Epithelial cell of esophagus (primary cell): ENCODE data around the gene TNRC6B.

Experiments used
- DNase-seq: peaks from one replicate; pipeline ENCODE4 v3.0.0; 2010; ENCODE audit warnings: low read depth
- H3K4me3 ChIP-seq: 2 replicates; pipeline ENCODE4 v1.5.1; 2011; ENCODE audit warnings: mild to moderate bottlenecking, low read length, control low read depth
- TF ChIP-seq, protein P1 (sequence below): IDR thresholded peaks from 2 replicates; pipeline ENCODE4 v1.5.1; 2011; ENCODE audit warnings: low read depth, mild to moderate bottlenecking, low read length, control low read depth, inconsistent platforms; ENCODE audit not compliant: insufficient read depth; ENCODE audit errors: missing control alignments

TNRC6B gene

DNA sequence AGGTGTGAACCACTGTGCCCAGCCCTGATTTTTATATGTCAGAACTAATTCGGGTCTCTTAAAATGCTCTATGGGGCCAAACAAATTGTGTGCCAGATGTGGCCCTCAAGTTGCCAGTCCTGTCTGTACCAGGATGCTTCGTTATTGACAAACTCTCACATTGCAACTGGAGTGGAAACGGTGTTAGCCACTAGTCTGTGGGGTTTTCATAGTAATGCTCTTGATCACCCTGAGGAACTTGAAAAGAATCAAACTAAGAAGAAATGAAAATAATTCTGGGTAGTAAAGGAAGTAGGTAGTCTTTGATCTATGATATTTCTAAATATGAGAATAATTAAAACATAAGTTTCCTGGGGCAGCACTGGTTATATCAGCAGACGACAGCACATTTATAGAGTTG lies 101.3 kb downstream of the TNRC6B start:
- TF ChIP-seq, protein P1, sequence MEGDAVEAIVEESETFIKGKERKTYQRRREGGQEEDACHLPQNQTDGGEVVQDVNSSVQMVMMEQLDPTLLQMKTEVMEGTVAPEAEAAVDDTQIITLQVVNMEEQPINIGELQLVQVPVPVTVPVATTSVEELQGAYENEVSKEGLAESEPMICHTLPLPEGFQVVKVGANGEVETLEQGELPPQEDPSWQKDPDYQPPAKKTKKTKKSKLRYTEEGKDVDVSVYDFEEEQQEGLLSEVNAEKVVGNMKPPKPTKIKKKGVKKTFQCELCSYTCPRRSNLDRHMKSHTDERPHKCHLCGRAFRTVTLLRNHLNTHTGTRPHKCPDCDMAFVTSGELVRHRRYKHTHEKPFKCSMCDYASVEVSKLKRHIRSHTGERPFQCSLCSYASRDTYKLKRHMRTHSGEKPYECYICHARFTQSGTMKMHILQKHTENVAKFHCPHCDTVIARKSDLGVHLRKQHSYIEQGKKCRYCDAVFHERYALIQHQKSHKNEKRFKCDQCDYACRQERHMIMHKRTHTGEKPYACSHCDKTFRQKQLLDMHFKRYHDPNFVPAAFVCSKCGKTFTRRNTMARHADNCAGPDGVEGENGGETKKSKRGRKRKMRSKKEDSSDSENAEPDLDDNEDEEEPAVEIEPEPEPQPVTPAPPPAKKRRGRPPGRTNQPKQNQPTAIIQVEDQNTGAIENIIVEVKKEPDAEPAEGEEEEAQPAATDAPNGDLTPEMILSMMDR = no peak
- no peak overlapping the region for H3K4me3 ChIP-seq
- no peak for DNase-seq

DNA sequence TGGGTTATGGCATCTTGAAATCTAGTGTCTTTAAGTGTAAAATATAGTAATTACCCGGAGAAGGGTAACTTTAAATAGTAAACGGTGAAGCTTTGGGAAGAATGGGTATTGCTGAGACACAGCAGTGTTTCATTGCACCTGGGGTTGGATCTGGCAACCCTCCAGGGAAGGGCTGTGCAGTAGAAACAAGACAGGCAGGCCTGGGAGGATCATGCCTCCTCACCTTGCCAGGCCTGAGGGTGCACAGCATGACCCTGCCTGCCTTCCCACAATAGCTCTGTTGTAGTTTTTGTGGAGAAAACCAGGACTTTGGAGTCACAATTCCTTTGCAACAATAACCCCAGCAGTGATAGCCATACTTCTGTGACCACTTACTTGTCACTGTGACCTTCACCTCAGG lies 104.0 kb downstream of the TNRC6B start:
- TF ChIP-seq, protein P1 = no peak
- peak; percentile 64 for DNase-seq
- no peak overlapping the region for H3K4me3 ChIP-seq

GRCh38 chr22:40285513-40285912 lies 107.8 kb downstream of the TNRC6B start:
- H3K4me3 ChIP-seq = no peak overlapping the region
- TF ChIP-seq, protein P1 = no peak
- DNase-seq = no peak

DNA sequence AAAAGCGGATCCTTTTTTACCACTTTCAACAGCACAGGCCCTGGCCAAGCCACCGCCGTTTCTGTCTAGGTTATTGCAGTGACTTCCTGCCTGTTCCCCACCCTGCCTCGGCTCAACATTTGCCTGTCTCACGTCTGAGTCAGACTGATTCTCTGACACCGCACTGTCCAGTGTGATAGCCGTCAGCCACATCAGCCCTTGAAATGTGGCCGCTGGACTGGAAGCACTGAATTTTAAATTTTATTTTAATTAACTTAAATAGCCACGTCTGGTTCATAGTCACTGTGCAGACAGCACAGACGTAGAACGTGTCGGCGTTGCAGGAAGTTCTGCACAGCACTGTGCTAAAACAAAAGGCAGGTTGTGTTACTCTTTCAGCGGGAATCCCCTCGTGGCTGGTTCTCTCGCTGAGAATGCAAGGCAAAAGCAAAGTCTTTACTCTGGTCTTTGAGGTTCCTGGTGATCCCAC lies 112.3 kb downstream of the TNRC6B start:
- TF ChIP-seq, protein P1 = no peak
- DNase-seq = no peak
- H3K4me3 ChIP-seq = no peak overlapping the region

GRCh38 chr22:40290516-40290915 lies 112.8 kb downstream of the TNRC6B start:
- TF ChIP-seq, protein P1 = no peak
- DNase-seq = no peak
- H3K4me3 ChIP-seq = no peak overlapping the region

GRCh38 chr22:40294696-40295095 lies 117.0 kb downstream of the TNRC6B start:
- TF ChIP-seq, protein P1 = no peak
- DNase-seq = no peak
- H3K4me3 ChIP-seq = no peak overlapping the region

GRCh38 chr22:40300316-40300715 lies 122.6 kb downstream of the TNRC6B start:
- TF ChIP-seq, protein P1 = no peak
- H3K4me3 ChIP-seq = no peak overlapping the region
- no peak for DNase-seq
